GM21786 (cell line): Measurements from ENCODE around the gene ZBTB9.

Source experiments
- ATAC-seq: cut with Tn5 transposase; IDR thresholded peaks from one replicate; pipeline ENCODE4 v1.9.1; 2021; ENCODE audit not compliant: unreplicated experiment

ZBTB9 gene, protein sequence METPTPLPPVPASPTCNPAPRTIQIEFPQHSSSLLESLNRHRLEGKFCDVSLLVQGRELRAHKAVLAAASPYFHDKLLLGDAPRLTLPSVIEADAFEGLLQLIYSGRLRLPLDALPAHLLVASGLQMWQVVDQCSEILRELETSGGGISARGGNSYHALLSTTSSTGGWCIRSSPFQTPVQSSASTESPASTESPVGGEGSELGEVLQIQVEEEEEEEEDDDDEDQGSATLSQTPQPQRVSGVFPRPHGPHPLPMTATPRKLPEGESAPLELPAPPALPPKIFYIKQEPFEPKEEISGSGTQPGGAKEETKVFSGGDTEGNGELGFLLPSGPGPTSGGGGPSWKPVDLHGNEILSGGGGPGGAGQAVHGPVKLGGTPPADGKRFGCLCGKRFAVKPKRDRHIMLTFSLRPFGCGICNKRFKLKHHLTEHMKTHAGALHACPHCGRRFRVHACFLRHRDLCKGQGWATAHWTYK

DNA sequence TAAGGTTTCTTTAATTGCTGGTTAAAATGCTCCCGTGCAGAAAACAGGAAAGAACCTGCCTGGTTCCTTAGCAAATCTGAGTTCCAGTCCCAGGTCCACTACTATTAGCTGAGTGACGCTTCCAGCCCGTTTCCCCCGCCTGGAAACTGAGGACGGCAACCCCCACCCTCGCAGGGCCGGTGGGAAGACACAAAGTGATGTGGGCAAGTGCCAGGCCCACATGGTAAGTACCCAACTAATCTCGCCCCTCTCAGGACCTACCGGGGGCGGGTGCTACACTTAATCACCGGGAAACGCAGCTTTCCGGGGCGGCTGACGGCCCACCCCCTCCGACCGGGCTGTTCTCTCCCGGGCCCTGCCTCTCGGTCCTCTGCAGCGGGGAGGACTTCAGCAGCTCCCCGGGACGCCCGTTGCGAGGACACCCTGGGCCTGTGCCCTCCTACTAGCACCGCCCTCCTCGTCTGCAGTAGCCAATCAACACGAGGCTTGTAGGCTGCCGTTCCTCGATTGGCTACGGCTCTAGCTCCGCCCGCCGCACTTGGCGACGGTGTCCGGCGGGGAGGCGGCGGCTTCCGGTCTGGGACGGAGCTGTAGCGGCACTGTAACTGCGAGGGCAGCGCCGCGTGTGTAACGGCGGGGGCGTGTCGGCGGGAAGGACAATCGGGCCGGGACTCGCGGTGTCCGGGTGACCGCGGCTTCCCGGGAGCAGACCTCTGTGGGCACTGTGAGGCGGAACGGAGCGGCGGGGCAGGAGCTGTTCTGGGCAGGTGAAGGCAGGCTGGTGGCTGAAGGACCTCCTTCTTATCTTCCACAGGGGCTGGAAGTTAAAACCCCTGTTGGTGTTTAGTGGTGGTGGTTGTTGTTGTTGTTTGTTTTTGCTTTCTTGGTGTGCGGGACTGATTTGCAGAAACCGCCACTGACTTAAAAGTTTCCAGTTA, at the start of gene ZBTB9:
TSS of gene ZBTB9 (plus strand) at position 568 of the 938 bp plus-strand sequence. CDS start 525 bp downstream, outside the sequence.
- ATAC-seq = peak; percentile 94

DNA sequence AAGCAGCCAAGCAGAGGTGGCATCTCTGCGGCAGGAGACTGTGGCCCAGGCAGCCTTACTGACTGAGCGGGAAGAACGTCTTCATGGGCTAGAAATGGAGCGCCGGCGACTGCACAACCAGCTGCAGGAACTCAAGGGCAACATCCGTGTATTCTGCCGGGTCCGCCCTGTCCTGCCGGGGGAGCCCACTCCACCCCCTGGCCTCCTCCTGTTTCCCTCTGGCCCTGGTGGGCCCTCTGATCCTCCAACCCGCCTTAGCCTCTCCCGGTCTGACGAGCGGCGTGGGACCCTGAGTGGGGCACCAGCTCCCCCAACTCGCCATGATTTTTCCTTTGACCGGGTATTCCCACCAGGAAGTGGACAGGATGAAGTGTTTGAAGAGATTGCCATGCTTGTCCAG, 49.5 kb upstream of the ZBTB9 start:
- no peak for ATAC-seq

DNA sequence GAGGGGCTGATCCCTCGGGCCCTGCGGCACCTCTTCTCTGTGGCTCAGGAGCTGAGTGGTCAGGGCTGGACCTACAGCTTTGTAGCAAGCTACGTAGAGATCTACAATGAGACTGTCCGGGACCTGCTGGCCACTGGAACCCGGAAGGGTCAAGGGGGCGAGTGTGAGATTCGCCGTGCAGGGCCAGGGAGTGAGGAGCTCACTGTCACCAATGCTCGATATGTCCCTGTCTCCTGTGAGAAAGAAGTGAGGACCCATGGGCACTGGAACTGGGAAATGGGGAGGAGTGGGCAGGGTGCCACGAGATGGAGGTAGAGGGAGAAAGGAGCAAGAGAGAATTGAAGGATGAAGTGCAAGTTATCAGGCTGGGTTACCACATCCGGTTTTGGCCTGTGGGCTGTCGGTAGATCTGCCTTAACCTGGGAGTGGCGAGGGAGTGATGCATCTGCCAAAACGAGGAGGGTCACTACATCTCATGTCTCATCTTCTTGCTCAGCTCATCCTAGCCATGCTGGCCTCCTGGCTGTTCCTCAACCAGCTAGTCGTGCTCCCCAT, 48.9 kb upstream of the ZBTB9 start:
- ATAC-seq = no peak

DNA sequence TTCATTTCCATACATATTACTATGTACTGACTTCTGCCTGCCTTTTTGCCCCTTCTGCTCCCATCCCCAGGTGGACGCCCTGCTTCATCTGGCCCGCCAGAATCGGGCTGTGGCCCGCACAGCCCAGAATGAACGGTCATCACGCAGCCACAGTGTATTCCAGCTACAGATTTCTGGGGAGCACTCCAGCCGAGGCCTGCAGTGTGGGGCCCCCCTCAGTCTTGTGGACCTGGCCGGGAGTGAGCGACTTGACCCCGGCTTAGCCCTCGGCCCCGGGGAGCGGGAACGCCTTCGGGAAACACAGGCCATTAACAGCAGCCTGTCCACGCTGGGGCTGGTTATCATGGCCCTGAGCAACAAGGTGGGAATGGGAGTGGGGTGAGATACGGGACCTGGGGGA, 48.2 kb upstream of the ZBTB9 start:
- no peak for ATAC-seq

DNA sequence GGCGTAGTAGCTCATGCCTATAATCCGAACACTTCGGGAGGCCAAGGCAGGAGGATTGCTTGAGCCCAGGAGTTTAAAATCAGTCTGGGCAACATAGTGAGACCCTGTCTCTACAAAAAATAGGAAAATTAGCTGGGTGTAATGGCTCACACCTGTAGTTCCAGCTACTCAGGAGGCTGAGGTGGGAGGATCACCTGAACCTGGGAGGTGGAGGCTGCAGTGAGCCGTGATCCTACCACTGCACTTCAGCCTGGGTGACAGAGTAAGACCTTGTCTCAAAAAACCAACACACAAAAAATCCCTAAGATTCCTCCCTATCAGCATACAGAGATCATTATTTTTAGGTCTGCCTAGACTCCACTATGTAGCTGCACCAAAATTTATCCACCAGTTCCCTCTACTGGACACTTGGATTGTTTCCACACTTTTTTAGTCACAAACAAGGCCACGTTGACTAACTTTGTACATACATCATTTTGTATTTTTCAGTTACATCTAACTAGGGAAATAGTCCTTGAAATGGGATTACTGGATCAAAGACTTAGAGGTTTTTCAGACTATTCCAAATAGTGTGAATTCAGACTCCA, 47.2 kb upstream of the ZBTB9 start:
- ATAC-seq = no peak

DNA sequence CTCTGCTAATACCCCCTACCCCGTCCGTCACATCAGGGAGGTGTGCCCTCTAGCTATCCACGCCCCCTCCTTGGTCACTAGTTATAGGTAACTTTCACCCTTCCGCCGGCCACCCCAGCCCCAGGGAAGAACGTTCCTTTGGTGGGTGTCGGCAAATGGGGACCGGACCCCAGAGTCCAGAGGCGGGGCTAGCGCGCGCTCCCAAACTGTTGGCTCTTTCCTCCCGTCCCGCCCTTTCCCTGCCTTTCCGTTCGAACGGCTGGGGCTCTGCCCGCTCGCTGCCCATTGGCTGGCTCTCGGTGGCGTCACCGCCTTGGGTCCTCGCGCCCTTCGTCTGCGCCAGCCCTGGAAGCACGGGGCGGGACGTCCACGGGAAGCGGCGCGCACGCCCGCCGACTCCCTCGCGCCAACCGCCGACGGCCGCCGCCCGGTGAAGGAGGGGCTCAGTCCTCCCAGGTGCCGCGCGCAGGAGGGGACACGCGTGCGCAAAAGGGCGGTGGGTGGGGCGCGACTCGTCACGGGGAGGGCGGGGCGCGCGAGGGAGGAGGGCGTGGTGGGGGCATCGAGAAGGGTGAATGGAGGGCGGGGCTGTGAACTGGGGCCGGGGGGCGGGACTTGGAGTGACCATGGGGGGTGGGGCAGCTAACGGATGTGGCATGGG, 44.2 kb upstream of the ZBTB9 start:
- ATAC-seq = peak; percentile 76

DNA sequence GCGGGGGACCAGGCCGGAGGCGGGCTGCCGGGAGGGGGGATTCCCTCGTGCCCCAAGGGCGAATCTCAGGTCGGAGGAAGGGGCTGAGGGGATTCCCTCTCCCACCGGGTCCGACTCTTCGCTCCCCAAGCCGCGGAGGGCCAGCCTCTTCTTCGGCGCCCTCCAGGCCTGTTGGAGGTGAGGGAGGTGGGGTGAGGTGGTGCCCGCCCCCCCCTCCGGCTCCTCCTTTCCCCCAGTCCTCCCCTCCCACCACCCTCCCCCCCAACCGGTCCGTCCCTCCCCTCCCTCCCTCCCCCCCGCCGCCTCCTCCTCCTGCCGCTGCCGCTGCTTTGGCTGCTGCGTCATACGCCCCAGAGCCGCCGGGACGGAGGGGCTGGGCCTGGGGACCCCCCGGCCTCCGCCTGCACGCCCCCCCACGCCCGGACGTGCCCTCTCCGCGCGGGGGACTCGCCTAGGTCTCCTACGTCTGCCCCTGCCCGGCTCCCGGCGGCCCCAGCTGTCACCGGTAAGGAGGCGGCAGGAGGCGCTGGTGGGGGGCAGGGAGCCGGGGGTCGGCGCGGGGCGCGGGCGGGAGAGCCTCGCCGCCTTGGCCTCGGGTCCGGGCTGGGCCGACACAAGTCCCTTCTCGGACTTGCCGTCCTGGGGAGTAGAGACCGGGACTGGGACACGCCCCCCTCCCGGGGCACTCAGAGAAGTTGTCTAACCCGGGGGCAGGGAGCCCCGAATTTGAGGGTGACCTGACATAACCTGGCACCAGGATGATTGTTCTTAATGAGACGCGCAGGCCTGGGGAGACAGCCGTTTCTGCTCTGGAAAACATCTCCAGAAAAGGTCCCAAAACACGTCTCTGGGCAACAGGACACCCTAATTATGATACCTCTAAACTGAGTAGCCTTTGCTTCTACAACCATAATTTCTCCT, 43.4 kb upstream of the ZBTB9 start, which contains the start of gene PHF1:
TSS of gene PHF1 (plus strand) at position 304 of the 921 bp plus-strand sequence. CDS start 1,250 bp downstream, outside the sequence.
- ATAC-seq = peak; percentile 22

DNA sequence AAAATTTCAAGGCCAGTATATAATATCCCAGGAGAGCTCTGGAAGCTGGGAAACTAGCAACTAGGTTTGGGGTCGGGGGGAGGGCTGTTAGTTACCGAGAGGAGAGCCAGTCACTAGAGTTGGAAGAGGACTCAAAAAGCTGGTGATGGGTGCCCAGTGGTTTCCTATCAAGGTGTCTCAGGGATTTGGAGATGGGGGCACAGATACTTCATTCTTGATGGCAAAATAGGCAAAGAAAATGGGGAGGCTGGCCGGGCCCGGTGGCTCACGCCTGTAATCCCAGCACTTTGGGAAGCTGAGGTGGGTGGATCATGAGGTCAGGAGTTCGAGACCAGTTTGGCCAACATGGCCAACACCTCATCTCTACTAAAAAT, 42.8 kb upstream of the ZBTB9 start:
- no peak for ATAC-seq

DNA sequence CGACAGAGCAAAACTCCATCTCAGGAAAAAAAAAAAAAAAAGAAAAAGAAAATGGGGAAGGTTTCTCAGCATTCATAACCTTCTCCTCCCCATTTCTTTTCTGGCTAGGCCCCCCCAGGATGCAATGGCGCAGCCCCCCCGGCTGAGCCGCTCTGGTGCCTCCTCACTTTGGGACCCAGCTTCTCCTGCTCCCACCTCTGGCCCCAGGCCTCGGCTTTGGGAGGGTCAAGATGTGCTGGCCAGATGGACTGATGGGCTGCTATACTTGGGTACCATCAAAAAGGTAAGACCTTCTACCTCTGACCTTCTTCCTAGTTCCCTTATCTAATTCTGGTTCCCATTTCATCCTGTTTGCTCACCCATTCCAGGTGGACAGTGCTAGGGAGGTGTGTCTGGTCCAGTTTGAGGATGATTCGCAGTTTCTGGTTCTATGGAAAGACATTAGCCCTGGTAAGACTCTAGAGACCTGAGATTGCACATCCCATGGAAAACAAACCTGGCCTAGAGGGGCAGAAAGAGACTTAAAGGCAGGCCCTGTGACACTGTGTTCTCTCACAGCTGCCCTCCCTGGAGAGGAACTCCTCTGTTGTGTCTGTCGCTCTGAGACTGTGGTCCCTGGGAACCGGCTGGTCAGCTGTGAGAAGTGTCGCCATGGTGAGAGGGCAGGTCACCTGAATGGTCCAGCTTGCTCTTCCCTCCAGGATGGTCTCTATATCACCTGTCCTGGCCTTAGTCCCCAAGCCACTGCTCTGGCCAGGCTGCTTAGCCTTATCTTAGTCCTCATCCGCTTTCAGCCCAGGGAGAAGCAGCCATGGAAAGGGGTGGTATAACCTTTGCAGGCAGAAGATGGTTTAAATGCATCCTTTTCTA, 42.0 kb upstream of the ZBTB9 start:
- no peak for ATAC-seq

DNA sequence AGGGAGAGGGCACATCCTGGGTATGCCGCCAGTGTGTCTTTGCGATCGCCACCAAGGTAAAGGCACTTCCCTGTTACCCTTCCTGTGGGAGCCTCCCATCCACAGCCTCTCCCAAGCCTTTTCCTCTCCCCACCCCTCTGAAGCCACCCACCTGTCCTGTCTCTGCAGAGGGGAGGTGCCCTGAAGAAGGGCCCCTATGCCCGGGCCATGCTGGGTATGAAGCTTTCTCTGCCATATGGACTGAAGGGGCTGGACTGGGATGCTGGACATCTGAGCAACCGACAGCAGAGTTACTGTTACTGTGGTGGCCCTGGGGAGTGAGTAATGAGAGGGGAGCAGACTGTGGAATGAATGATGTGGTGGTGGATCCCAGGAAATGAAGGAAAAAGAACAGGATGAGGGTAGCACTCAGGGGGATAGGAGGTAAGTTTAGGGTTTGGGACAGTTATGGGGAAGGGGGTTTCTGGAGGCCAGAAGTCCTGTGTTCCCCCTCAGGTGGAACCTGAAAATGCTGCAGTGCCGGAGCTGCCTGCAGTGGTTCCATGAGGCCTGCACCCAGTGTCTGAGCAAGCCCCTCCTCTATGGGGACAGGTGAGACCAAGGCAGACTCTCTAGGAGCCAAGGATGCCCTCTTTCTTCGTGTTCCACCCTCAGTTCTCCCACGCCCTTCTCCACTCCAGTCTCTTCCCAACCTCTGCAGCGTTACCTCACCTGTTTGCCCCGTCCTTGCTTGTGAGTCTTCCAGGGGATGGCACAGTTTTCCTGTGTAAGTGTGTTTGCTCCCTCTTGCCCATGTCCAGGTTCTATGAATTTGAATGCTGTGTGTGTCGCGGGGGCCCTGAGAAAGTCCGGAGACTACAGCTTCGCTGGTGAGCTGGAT, 40.9 kb upstream of the ZBTB9 start:
- ATAC-seq = no peak

DNA sequence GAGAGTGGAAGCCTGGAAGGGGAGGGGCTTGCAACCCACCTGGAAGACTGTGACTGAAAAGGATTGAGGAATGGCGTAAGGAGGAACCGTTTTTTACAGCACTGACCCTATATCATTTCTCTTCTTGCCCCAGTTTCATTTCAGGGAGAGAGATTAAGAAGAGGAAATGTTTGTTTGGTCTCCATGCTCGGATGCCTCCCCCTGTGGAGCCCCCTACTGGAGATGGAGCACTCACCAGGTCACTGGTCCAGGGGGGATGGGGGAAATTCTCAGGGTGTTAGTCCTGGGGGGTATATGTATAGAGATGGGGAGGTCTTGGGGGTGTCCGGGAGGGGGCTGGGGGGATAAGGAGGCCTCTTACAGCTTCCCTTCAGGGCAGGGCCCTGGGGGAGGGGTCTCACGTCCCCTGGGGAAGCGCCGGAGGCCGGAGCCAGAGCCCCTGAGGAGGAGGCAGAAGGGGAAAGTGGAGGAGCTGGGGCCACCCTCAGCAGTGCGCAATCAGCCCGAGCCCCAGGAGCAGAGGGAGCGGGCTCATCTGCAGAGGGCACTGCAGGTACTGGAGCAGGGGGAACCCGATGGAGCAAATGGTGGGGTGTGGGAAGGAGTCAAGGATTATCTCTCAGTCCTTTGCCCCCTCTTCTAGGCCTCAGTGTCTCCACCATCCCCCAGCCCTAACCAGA, 39.6 kb upstream of the ZBTB9 start:
- ATAC-seq = no peak

DNA sequence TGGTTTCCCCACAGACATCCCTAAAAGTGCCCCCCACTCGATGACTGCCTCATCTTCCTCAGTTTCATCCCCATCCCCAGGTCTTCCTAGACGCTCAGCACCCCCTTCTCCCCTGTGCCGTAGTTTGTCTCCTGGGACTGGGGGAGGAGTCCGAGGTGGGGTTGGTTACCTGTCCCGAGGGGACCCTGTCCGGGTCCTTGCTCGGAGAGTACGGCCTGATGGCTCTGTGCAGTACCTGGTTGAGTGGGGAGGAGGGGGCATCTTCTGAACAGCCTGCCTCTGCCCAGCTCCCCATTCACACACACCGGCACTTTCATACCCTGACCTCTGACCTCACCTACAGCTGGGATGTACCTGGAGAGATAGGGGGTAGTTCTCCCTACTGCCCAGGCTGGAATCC, 38.5 kb upstream of the ZBTB9 start:
- ATAC-seq = no peak

DNA sequence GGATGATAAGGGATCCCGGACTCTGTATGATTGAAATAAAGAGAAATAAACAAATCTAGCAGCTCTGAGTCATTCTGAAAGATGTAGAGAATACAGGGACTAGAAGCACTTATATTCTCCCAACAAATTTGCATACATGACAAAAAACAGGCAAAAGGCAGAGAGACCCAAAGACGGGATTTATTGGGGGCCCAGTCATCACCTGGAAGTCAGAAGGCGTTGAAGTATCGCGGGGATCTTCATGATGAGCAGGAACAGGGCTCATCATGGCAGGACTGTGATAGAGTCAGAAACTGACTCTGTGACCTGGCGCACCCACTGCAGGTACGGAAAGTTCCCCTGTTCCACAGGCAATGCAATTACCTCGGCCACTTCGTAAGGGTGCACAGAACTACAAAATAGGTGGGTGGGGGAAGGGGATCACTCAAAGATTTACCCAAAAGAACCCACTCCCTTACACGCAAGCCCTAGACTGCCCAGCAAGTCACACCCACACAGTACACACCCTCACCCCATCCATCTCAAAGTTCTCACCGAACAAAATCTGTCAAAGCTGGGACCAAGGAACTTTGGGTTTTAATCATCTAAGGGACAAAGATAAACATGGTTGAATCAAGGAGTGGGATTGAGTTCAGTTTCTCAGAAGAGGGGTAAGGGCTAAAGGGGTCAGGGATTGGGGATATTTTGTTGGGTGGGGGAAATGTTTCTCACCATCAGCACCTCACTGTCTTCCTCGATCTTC, 37.8 kb upstream of the ZBTB9 start:
- ATAC-seq = no peak

DNA sequence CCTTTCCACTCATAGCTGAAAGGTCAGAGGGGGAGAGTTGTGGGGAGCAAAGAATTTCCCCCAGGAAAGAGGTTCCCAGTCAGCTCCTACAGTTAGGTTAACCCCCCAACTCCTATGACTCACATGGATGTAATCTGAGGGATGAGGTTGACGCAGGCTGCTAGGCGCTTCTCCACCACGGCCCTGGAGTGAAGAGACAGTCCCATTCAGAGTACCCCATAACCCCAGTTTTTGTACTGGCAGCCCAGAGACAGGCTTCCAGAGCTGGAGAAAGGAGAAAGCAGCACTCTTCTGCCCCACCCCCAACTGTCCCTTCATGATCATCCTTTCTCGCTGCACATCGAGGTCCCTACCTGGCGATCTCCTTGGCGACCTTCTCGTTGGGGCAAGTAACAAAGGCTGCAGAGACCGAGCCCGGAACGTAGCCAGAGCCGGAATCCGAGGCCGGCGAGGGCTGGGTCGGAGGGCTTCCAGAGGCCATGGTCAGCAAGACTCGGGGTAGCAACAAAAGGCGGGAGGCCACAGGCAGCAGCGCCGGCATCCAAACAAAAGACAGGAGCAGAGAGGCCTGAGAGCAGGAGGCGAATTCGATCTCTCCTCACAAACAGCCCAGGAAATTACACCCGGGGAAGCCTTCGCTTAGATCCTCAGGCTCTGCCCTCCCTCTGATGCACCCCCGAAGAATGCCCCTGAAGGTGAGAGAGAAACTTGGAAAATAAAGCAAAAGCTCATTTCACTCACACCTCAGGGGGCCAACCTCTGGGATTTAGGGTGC, 37.1 kb upstream of the ZBTB9 start:
- no peak for ATAC-seq

DNA sequence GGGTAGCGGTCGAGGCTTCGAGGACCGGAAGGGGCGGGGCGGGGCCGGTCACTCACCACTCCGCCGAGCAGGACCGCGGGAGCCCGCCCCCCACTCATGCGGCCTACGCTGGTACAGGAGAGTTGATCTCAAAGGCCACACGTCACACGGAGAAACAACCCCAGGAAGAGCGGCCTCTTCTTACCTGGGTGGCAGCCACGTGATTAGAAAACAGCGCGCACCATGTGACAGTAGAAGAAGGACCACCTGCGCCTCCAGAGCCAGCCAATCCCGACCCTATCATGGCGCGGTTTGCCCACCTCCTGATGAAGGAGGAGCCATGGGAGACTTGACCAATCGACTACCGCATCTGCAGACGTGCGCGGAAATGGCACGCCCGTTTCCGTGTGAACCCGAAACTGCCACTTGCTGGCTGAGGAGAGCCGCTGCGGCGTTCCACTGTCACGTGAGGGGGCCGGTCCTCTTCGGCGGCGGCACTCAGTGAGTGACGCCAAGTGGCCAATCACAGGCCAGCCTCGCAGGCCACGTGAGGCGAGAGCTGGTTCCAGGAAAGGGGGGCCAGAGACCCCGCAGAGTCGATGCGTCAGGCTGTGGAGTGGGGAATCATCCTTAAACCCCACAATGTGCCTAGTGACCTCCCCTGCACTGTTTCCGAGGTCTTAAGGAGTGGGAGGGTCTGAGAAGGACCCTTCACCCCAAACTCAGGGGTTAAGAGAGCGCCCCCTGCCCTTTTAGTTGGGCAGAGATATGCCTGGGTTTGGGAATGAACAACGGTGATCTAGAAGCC, 36.3 kb upstream of the ZBTB9 start, which contains the start of gene CUTA:
TSS of gene CUTA (minus strand) at position 205 of the 787 bp plus-strand sequence. CDS start at position 98, 107 bp downstream.
- ATAC-seq = peak; percentile 91
